ENCODE measurements around the gene TMEM79. TPM values are rescaled to one million over a fixed set of nuclear protein-coding genes. Genes with fewer than 3 reads are reported as not detected.
A peak's percentile ranks its signal among the peaks of the same experiment; 100 is the strongest.

The TMEM79 gene
- total and polyA plus RNA-seq, 10 donors: 2.6 to 6.8 (median 4.5) TPM

DNA sequence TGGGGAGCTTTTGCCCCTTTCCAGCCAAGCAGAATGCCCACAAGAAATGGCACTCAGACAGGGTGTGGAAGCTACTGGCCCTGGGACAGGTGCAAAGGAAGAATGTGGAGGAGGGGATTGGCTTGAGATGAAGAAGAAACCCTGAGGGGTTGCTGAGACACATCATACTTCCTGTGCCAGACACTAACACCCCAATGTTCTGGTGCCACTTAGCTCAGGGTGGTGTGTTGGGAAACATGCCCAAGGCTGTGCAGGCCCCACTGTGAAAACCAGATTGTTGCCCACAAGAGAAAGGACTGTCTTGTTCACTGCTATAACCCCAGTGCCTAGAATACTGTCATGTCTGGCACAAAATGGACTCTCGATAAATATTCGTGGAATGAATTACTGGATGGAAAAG is 26.4 kb upstream of the TMEM79 start:
- Histone ChIP-seq H3K27me3 (replicated peaks in 1 of 7) (no peaks in the 10 kb centered on the region), H3K4me3 (no peak overlapping the region), H3K4me1 (peaks cover 0 to 29% (median 2%) of the 10 kb centered on the region in 6 donors), H3K27ac (no peak overlapping the region), H3K9me3 (no peaks in the 10 kb centered on the region), H3K36me3 (peaks cover 7 to 100% (median 95%) of the 10 kb centered on the region in 6 donors)
- TF ChIP-seq POLR2AphosphoS5 (IDR thresholded peaks at IDR 0.05) (no peak), POLR2A (IDR thresholded peaks at IDR 0.05) (no peak)
- TF ChIP-seq, protein P1, sequence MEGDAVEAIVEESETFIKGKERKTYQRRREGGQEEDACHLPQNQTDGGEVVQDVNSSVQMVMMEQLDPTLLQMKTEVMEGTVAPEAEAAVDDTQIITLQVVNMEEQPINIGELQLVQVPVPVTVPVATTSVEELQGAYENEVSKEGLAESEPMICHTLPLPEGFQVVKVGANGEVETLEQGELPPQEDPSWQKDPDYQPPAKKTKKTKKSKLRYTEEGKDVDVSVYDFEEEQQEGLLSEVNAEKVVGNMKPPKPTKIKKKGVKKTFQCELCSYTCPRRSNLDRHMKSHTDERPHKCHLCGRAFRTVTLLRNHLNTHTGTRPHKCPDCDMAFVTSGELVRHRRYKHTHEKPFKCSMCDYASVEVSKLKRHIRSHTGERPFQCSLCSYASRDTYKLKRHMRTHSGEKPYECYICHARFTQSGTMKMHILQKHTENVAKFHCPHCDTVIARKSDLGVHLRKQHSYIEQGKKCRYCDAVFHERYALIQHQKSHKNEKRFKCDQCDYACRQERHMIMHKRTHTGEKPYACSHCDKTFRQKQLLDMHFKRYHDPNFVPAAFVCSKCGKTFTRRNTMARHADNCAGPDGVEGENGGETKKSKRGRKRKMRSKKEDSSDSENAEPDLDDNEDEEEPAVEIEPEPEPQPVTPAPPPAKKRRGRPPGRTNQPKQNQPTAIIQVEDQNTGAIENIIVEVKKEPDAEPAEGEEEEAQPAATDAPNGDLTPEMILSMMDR (IDR thresholded peaks at IDR 0.05 in 8 of 11, conservative IDR thresholded peaks at IDR 0.05 in 3 of 11): no peak
- intact Hi-C loops (cut with DNase I; ENCODE audit: low total_unique reads): no loop called here
- WGBS, 5 donors: 78 to 86% (median 83%) methylated on average over 2 of the region's 2 CpGs
- DNase-seq: no peak

DNA sequence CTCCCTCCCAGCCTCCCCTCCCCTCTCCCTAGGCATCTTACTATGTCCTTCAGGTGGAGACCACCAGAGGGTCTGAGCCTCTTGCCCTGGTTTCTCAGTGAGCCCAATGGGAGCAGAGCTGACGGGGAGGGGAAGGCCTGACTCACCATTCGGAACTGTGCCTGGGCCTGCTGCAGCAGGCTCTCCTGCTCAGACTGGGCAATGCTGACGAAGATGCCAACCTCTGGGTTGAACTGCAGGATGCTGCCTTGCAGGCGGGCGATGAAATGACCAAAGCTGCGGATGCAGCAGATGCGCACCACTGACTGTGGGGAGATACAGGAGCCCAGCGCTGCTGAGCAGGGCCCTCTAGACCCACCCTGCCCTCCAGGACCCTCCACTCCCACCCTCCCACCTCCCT is 25.3 kb upstream of the TMEM79 start:
- H3K36me3 ChIP-seq: peaks cover 7 to 100% (median 95%) of the 10 kb centered on the region in 6 donors
- H3K4me3 ChIP-seq: no peak overlapping the region
- no peaks in the 10 kb centered on the region for H3K9me3 ChIP-seq
- DNase-seq: no peak
- peak overlapping the region in 2 of 8 donors; percentile 54 to 63 for H3K27ac ChIP-seq
- WGBS, 5 donors: 91 to 98% (median 95%) methylated on average over 6 to 8 of the region's 8 CpGs
- TF ChIP-seq POLR2A (IDR thresholded peaks at IDR 0.05) (no peak), POLR2AphosphoS5 (IDR thresholded peaks at IDR 0.05) (peak in 1 of 3 donors; percentile 27)
- intact Hi-C loops (cut with DNase I; ENCODE audit: low total_unique reads): no loop called here
- H3K4me1 ChIP-seq: peaks cover 0 to 27% (median 2%) of the 10 kb centered on the region in 6 donors
- no peaks in the 10 kb centered on the region for H3K27me3 ChIP-seq (replicated peaks in 1 of 7)

DNA sequence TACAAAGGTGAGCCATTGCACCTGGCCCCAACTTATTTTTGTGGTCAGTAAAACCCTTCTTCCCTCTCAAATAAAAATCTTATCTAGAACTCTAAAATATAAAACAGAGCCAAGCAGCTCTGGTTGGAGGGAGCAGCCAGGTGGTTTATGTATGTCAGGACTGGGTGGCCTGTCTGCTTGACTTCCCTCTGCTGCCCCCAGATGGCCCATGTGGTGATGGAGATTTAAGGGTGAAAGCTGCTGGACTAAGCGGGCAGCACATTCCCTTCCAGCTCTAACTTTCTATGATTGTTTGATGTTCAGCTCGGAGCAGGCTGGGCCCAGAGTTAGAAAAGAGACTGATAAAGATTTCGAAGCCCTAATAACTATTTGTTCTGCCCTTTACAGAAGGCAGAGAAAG is 24.3 kb upstream of the TMEM79 start:
- TF ChIP-seq POLR2A (IDR thresholded peaks at IDR 0.05) (no peak), POLR2AphosphoS5 (IDR thresholded peaks at IDR 0.05) (no peak)
- TF ChIP-seq, protein P1 (IDR thresholded peaks at IDR 0.05 in 8 of 11, conservative IDR thresholded peaks at IDR 0.05 in 3 of 11): no peak
- Histone ChIP-seq H3K4me1 (peaks cover 0 to 27% (median 2%) of the 10 kb centered on the region in 6 donors), H3K27ac (peak overlapping the region in 4 of 8 donors; percentile 54 to 63 (median 61)), H3K36me3 (peaks cover 7 to 100% (median 94%) of the 10 kb centered on the region in 6 donors), H3K9me3 (no peaks in the 10 kb centered on the region), H3K27me3 (replicated peaks in 1 of 7) (no peaks in the 10 kb centered on the region), H3K4me3 (no peak overlapping the region)
- intact Hi-C loops (cut with DNase I; ENCODE audit: low total_unique reads): no loop called here
- DNase-seq: no peak
- 75 to 85% (median 80%) methylated on average over 3 of the region's 3 CpGs for WGBS, 5 donors

- no peak for DNase-seq
- 77 to 93% (median 88%) methylated on average over 1 to 2 of the region's 2 CpGs for WGBS, 5 donors
- Histone ChIP-seq H3K9me3 (no peaks in the 10 kb centered on the region), H3K27me3 (replicated peaks in 1 of 7) (no peaks in the 10 kb centered on the region), H3K4me1 (peaks cover 0 to 27% (median 2%) of the 10 kb centered on the region in 6 donors), H3K36me3 (peaks cover 7 to 100% (median 94%) of the 10 kb centered on the region in 6 donors), H3K27ac (peak overlapping the region in 4 of 8 donors; percentile 54 to 63 (median 61)), H3K4me3 (no peak overlapping the region)
- intact Hi-C loops (cut with DNase I; ENCODE audit: low total_unique reads): no loop called here
- no peak for TF ChIP-seq POLR2A (IDR thresholded peaks at IDR 0.05)
- TF ChIP-seq, protein P1 (IDR thresholded peaks at IDR 0.05 in 8 of 11, conservative IDR thresholded peaks at IDR 0.05 in 3 of 11): no peak
- TF ChIP-seq POLR2AphosphoS5 (IDR thresholded peaks at IDR 0.05): no peak
Observed at GRCh38 chr1:156260896-156261295, 23.2 kb upstream of the TMEM79 start.
